Activated T-cell treated with anti-CD3 and anti-CD28 coated beads, Interleukin-2, amount 50 U/mL, for 72 hours (primary cell): ENCODE results near the gene SLC25A17. TPM values are rescaled to one million over a fixed set of nuclear protein-coding genes. Genes with fewer than 3 reads are reported as not detected.
"Not testable (repeated sequence)": the region's sequence is repeated elsewhere in the genome, so short reads cannot be mapped to it uniquely, and the experiment has no call there.

Source experiments
- ATAC-seq, 2 donors: fragments of 150-1000 bp; cut with Tn5 transposase; replicated peaks in 1 of 2; 2 replicates each; pipeline ENCODE4 v1.10.0; 2021; ENCODE audit warnings: moderate library complexity in 2 of 2, mild to moderate bottlenecking in 1 of 2
- DNase-seq, 2 donors: peaks; one replicate each; pipeline ENCODE4 v3.0.0; 2021 to 2022; ENCODE audit warnings: mixed read lengths in 1 of 2
- H3K27ac Mint-ChIP-seq: one replicate; pipeline ENCODE4 v1.8.0; 2022; ENCODE audit warnings: mild to moderate bottlenecking, moderate library complexity, mixed read lengths
- H3K27me3 Mint-ChIP-seq: one replicate; pipeline ENCODE4 v1.8.0; 2022; ENCODE audit warnings: low read depth, mixed read lengths
- H3K36me3 Mint-ChIP-seq, 2 donors: one replicate each; pipeline ENCODE4 v1.8.0; 2022; ENCODE audit warnings: mixed read lengths in 2 of 2, mild to moderate bottlenecking in 1 of 2; ENCODE audit not compliant: insufficient read depth in 2 of 2
- H3K4me1 Mint-ChIP-seq: one replicate; pipeline ENCODE4 v1.8.0; 2022; ENCODE audit warnings: low read depth, mixed read lengths
- H3K4me3 Mint-ChIP-seq, 2 donors: one replicate each; pipeline ENCODE4 v1.8.0; 2022; ENCODE audit warnings: mild to moderate bottlenecking in 2 of 2, mixed read lengths in 2 of 2, moderate library complexity in 2 of 2
- H3K9me3 Mint-ChIP-seq, 2 donors: one replicate each; pipeline ENCODE4 v1.8.0; 2022; ENCODE audit warnings: mixed read lengths in 2 of 2
- total RNA-seq, 2 donors: library from RNA; stranded (reverse); gene quantifications; one replicate each; pipeline ENCODE4 v1.2.3, GENCODE V29; 2022

The SLC25A17 gene
- total RNA-seq, 2 donors from 2014 or later = 18.8 to 20.0 TPM

GRCh38 chr22:40845816-40846215 lies 26.7 kb upstream of the SLC25A17 start:
- H3K4me1 Mint-ChIP-seq, H3K27ac Mint-ChIP-seq, ATAC-seq, H3K27me3 Mint-ChIP-seq, H3K4me3 Mint-ChIP-seq, H3K9me3 Mint-ChIP-seq, DNase-seq: not testable (repeated sequence)
- H3K36me3 Mint-ChIP-seq = peaks cover 3 to 23% of the 10 kb centered on the region in 2 donors

GRCh38 chr22:40844951-40845350 lies 25.8 kb upstream of the SLC25A17 start:
- H3K36me3 Mint-ChIP-seq = peaks cover 3 to 23% of the 10 kb centered on the region in 2 donors
- ATAC-seq = no peak
- no peaks in the 10 kb centered on the region for H3K27me3 Mint-ChIP-seq
- DNase-seq = no peak
- no peak overlapping the region for H3K27ac Mint-ChIP-seq
- no peaks in the 10 kb centered on the region for H3K4me1 Mint-ChIP-seq
- no peak overlapping the region for H3K4me3 Mint-ChIP-seq
- no peaks in the 10 kb centered on the region for H3K9me3 Mint-ChIP-seq

- no peak for DNase-seq
- H3K27me3 Mint-ChIP-seq = no peaks in the 10 kb centered on the region
- peaks cover 2 to 17% of the 10 kb centered on the region in 2 donors for H3K36me3 Mint-ChIP-seq
- H3K4me3 Mint-ChIP-seq = no peak overlapping the region
- no peak for ATAC-seq
- H3K9me3 Mint-ChIP-seq = no peaks in the 10 kb centered on the region
- peak overlapping the region; percentile 2 for H3K27ac Mint-ChIP-seq
- H3K4me1 Mint-ChIP-seq = no peaks in the 10 kb centered on the region
Measured at GRCh38 chr22:40838486-40838885, 19.3 kb upstream of the SLC25A17 start.

GRCh38 chr22:40834619-40835018 lies 15.5 kb upstream of the SLC25A17 start:
- no peaks in the 10 kb centered on the region for H3K4me1 Mint-ChIP-seq
- H3K27me3 Mint-ChIP-seq = no peaks in the 10 kb centered on the region
- no peak overlapping the region for H3K27ac Mint-ChIP-seq
- ATAC-seq (no peak), DNase-seq (no peak)
- no peak overlapping the region for H3K4me3 Mint-ChIP-seq
- H3K9me3 Mint-ChIP-seq = no peaks in the 10 kb centered on the region
- peaks cover 2 to 22% of the 10 kb centered on the region in 2 donors for H3K36me3 Mint-ChIP-seq

GRCh38 chr22:40829131-40829530 lies 10.0 kb upstream of the SLC25A17 start:
- Mint-ChIP-seq H3K27ac (no peak overlapping the region), H3K4me1 (no peaks in the 10 kb centered on the region), H3K27me3 (no peaks in the 10 kb centered on the region), H3K36me3 (peaks cover 3 to 15% of the 10 kb centered on the region in 2 donors), H3K4me3 (no peak overlapping the region), H3K9me3 (no peaks in the 10 kb centered on the region)
- ATAC-seq (no peak), DNase-seq (no peak)

- no peak overlapping the region for H3K4me3 Mint-ChIP-seq
- H3K9me3 Mint-ChIP-seq = no peaks in the 10 kb centered on the region
- DNase-seq (no peak), ATAC-seq (no peak)
- no peaks in the 10 kb centered on the region for H3K4me1 Mint-ChIP-seq
- H3K36me3 Mint-ChIP-seq = peaks cover 2 to 10% of the 10 kb centered on the region in 2 donors
- H3K27ac Mint-ChIP-seq = no peak overlapping the region
- H3K27me3 Mint-ChIP-seq = no peaks in the 10 kb centered on the region
Measured at GRCh38 chr22:40826984-40827741, 8.0 kb upstream of the SLC25A17 start.

- H3K27me3 Mint-ChIP-seq, H3K27ac Mint-ChIP-seq, ATAC-seq, H3K4me1 Mint-ChIP-seq, H3K9me3 Mint-ChIP-seq, H3K4me3 Mint-ChIP-seq, DNase-seq, H3K36me3 Mint-ChIP-seq: not testable (repeated sequence)
Measured at GRCh38 chr22:40826292-40826691, 7.1 kb upstream of the SLC25A17 start.

- peaks cover 2% of the 10 kb centered on the region in 2 donors for H3K36me3 Mint-ChIP-seq
- H3K4me3 Mint-ChIP-seq = no peak overlapping the region
- H3K27me3 Mint-ChIP-seq = no peaks in the 10 kb centered on the region
- no peak overlapping the region for H3K27ac Mint-ChIP-seq
- ATAC-seq (no peak), DNase-seq (no peak)
- no peaks in the 10 kb centered on the region for H3K9me3 Mint-ChIP-seq
- peaks cover 14% of the 10 kb centered on the region for H3K4me1 Mint-ChIP-seq
Measured at GRCh38 chr22:40823426-40823825, 4.3 kb upstream of the SLC25A17 start.

GRCh38 chr22:40819599-40820140 lies 524 bp upstream of the SLC25A17 start:
- H3K36me3 Mint-ChIP-seq = peaks cover 7 to 8% of the 10 kb centered on the region in 2 donors
- H3K9me3 Mint-ChIP-seq = no peaks in the 10 kb centered on the region
- no peaks in the 10 kb centered on the region for H3K27me3 Mint-ChIP-seq
- DNase-seq (no peak), ATAC-seq (peak in 1 of 2 donors; percentile 21)
- H3K27ac Mint-ChIP-seq = peak overlapping the region; percentile 72
- peaks cover 45% of the 10 kb centered on the region for H3K4me1 Mint-ChIP-seq
- H3K4me3 Mint-ChIP-seq = peak overlapping the region; percentile 88 to 96

GRCh38 chr22:40818192-40818746 lies 877 bp downstream of the SLC25A17 start:
- ATAC-seq = peak in 1 of 2 donors; percentile 1
- Mint-ChIP-seq H3K9me3 (no peaks in the 10 kb centered on the region), H3K27me3 (no peaks in the 10 kb centered on the region), H3K36me3 (peaks cover 7 to 8% of the 10 kb centered on the region in 2 donors), H3K27ac (peak overlapping the region; percentile 85), H3K4me1 (peaks cover 45% of the 10 kb centered on the region), H3K4me3 (peak overlapping the region; percentile 88 to 96)
- no peak for DNase-seq

- ATAC-seq = no peak
- Mint-ChIP-seq H3K9me3 (no peaks in the 10 kb centered on the region), H3K36me3 (peaks cover 7 to 8% of the 10 kb centered on the region in 2 donors), H3K27me3 (no peaks in the 10 kb centered on the region), H3K27ac (peak overlapping the region; percentile 71), H3K4me3 (peak overlapping the region; percentile 88 to 96), H3K4me1 (peaks cover 45% of the 10 kb centered on the region)
- DNase-seq = no peak
Measured at GRCh38 chr22:40817737-40818136, 1.4 kb downstream of the SLC25A17 start.

- Mint-ChIP-seq H3K36me3 (peaks cover 7 to 15% of the 10 kb centered on the region in 2 donors), H3K9me3 (no peaks in the 10 kb centered on the region), H3K27me3 (no peaks in the 10 kb centered on the region), H3K4me1 (peaks cover 51% of the 10 kb centered on the region), H3K4me3 (no peak overlapping the region), H3K27ac (no peak overlapping the region)
- no peak for DNase-seq
- no peak for ATAC-seq
Measured at GRCh38 chr22:40813912-40814315, 5.2 kb downstream of the SLC25A17 start.

- H3K36me3 Mint-ChIP-seq = peaks cover 0 to 12% of the 10 kb centered on the region in 2 donors
- ATAC-seq (no peak), DNase-seq (no peak)
- peak overlapping the region; percentile 9 for H3K27ac Mint-ChIP-seq
- no peak overlapping the region for H3K4me3 Mint-ChIP-seq
- no peaks in the 10 kb centered on the region for H3K9me3 Mint-ChIP-seq
- H3K27me3 Mint-ChIP-seq = no peaks in the 10 kb centered on the region
- H3K4me1 Mint-ChIP-seq = peaks cover 28% of the 10 kb centered on the region
Measured at GRCh38 chr22:40808018-40808841, 10.9 kb downstream of the SLC25A17 start.
